Epithelial cell of esophagus (primary cell): ENCODE results near the gene SLC29A4.
"Not testable (repeated sequence)": the region's sequence is repeated elsewhere in the genome, so short reads cannot be mapped to it uniquely, and the experiment has no call there.

Experiments
- DNase-seq: peaks from one replicate; pipeline ENCODE4 v3.0.0; 2010; ENCODE audit warnings: low read depth
- H3K4me3 ChIP-seq: 2 replicates; pipeline ENCODE4 v1.5.1; 2011; ENCODE audit warnings: mild to moderate bottlenecking, low read length, control low read depth
- TF ChIP-seq, protein P1 (sequence below): IDR thresholded peaks from 2 replicates; pipeline ENCODE4 v1.5.1; 2011; ENCODE audit warnings: low read depth, mild to moderate bottlenecking, low read length, control low read depth, inconsistent platforms; ENCODE audit not compliant: insufficient read depth; ENCODE audit errors: missing control alignments

Gene SLC29A4

DNA sequence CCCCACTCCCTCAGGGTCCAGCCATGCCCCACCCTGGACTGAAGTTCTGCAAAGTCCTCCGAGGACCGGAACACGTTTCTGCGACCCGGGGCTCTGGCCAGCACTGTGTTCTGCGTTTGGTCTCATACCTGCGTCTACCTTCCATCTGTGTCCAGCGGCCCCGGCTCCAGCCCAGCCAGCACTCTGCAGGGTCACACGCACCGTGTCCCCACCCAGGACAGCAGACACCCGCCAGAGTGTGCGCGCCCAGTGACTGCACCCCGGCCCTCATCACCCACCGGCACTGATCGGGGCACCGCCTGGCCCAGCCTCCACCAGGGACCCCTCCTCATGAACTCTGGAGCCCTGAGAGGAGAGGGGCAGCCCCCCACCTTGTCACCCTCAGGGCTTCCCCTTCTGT lies 20.3 kb downstream of the SLC29A4 start:
- no peak for DNase-seq
- TF ChIP-seq, protein P1, sequence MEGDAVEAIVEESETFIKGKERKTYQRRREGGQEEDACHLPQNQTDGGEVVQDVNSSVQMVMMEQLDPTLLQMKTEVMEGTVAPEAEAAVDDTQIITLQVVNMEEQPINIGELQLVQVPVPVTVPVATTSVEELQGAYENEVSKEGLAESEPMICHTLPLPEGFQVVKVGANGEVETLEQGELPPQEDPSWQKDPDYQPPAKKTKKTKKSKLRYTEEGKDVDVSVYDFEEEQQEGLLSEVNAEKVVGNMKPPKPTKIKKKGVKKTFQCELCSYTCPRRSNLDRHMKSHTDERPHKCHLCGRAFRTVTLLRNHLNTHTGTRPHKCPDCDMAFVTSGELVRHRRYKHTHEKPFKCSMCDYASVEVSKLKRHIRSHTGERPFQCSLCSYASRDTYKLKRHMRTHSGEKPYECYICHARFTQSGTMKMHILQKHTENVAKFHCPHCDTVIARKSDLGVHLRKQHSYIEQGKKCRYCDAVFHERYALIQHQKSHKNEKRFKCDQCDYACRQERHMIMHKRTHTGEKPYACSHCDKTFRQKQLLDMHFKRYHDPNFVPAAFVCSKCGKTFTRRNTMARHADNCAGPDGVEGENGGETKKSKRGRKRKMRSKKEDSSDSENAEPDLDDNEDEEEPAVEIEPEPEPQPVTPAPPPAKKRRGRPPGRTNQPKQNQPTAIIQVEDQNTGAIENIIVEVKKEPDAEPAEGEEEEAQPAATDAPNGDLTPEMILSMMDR = no peak

DNA sequence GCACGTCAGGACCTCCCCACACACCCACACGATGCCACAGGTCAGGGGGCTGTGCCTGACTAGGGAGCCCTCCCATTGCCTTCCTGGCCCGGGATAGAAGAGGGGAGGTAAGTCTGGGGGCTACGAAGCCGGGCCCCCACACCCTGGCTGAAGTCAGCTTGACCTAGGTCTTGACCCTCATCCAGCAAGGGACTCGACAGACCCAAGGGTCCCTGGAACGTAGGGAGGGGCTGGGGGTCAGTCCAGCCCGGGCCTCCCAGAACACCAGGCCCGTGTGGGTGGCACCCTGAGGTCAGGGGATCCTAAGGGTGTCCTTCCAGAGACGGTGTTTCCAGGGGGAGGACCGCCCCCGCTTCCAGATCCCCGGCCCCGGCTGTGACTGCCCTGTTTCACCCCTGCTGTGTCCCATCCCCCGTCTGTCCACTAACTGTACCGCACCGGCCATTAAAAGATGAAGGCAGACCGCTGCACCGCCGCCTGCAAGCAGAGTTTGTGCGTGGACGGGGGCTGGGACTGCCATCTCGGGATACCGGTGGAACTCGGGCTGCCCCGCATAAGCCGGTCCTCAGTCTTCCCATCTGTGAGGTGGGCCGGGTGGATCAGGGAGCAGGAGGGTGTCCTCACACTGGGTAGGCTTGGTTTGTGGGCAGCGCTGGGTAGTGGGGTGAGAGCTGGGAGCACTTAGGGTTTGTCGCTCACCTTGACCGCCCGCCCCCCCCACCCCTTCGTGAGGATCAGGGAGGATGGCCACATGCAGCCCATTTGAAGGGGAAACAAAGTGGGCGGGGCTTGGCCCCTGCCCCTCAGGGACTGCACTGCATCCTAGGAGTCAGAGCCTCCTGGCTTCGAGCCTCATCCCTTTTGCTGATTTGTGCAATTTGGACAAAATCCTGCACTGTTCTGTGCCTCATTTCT lies 21.1 kb downstream of the SLC29A4 start:
- H3K4me3 ChIP-seq = no peak overlapping the region
- TF ChIP-seq, protein P1 = no peak
- no peak for DNase-seq

More for the DNA sequence above, 20.3 kb downstream of the SLC29A4 start:
- no peak overlapping the region for H3K4me3 ChIP-seq

DNA sequence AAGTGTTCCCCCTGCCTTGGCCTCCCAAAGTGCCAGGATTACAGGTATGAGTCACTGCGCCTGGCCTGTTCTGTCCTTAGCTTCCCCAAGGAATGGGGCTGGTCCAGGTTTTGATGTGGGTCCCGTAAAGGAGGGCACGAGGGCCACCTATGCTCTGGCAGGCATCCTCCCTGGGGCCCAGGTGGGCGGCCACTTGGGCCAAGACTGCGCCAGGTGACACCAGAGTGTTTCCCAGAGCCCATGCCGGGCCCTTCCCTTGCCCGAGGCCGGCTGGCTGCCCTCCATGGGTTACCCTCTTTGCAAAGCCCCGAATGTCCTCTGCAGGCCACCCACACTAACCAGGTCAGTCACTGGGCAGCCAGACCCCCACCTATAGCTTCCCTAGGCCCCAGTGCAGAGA lies 22.3 kb downstream of the SLC29A4 start:
- not testable (repeated sequence) for H3K4me3 ChIP-seq, DNase-seq

DNA sequence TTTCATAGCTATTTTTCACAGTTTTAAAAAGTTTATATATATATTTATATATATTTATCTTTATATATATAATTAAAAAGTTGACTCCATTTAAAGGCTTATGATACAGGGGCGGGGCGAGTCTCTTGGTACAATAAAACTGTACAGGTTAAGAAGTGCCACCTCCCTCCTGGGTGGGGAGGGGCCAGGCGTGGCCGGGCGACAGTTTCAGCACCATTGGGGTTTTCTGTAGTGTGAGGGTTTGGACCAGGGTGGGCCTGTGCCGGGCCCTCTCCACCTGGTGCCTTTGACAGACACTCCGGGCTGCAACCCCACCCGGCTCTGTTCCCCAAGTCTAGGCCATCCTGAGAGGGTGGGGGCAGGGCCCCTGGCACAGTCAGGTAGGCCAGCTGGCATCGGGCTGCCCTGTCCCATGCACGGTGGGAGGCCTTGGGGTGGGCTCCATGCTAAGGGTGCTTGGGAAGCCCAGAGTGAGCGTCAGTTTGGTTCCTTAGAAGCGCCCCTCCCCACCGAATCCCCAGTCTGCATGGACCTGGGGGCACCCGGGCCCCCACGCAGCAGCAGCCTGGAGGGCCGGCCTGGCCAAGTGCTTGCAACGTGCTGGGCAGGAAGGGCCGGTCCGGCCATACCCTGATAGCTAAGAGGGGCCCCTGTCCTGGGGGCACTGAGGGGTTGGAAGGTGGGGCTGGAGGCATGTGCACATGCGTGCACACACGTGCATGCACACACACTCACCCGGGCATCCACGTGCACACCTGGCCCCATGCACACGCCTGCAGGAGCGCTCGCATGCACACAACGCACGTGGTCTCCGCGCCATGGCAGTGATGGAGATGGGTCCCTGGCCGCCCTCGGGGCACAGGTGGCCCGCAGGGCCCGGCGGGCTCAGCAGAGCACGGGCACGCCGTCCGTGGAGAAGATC lies 24.7 kb downstream of the SLC29A4 start:
- not testable (repeated sequence) for H3K4me3 ChIP-seq, DNase-seq

DNA sequence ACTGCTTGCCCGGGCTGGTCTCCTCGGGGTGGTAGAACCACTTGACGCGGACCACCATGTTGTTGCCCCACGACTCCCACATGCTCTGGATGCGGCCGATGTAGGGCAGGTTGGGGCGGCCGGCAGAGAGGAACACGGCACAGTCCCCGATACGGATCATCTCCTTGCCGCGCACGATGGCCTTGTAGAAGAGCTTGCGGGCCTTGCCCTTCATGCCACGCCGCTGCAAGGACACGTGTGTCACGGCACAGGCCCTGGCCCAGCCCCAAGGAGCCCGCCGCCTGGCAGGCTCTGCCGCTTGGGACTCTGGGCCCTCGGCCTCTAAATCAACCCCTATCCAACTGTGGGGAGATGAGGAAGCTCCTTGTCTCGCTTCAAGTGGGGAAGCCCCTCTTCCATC lies 26.4 kb downstream of the SLC29A4 start:
- H3K4me3 ChIP-seq = no peak overlapping the region
- TF ChIP-seq, protein P1 = no peak
- no peak for DNase-seq

DNA sequence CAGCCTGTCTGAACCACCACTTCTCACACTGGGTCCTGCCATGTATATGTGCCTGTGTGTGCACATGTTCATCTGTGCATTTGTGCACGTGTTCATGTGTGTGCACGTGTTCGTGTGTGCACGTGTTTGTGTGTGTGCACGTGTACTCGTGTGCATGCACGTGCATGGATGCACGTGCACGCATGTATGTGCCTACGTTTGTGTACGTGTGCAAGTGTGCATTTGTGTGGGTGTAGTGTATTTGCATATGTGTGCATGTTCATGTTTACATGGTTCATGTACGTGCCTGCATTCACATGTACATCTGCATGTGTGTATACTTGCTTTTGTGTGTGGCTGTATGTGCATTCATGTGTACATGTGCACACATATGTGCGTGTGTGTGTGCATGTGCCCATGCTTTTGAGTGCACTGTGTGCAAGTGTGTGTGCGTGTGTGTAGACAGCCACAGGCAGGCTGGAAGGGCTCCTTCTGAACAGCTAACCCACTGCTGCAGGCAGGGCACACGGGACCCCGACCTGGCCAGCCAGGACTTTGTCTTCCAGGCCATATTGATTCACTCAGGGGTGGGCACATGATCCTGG lies 28.2 kb downstream of the SLC29A4 start:
- H3K4me3 ChIP-seq = no peak overlapping the region
- DNase-seq = no peak
- TF ChIP-seq, protein P1 = no peak

DNA sequence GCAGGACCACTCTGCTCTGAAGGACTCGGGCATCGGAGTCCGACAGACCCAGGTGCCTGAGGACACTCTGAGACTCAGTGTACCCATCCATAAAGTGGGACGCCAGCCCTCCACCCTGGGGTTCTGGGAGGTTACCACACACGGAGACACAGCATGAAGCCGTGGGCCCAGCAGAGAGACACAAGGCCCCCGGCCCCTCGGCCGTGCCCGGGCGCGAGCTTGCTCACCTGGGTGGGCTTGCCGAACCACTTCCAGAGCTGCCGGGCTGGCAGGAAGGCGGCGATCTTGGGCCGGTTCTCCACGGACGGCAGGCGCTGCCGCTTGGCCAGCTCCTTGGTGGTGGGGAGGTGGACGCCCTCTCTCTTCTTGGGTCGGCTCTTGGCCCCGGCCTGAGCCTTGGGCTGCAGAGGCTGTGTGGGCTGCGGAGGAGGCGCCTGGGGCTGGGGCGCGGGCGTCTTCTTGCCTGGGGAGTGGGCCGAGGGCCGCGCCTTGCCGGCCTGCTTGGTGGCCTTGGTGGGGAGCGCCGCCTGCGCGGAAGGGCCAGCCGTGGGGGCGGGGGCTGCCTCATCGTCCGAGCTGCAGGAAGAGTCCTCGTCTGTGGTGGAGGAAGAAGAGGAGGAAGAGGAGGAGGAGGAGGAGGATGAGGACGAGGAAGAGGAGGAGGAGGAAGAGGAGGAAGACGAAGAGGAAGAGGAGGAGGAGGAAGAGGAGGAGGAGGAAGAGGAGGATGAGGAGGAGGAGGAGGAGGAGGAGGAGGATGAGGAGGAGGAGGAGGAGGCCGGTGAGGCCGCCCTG lies 29.7 kb downstream of the SLC29A4 start:
- not testable (repeated sequence) for DNase-seq, H3K4me3 ChIP-seq

DNA sequence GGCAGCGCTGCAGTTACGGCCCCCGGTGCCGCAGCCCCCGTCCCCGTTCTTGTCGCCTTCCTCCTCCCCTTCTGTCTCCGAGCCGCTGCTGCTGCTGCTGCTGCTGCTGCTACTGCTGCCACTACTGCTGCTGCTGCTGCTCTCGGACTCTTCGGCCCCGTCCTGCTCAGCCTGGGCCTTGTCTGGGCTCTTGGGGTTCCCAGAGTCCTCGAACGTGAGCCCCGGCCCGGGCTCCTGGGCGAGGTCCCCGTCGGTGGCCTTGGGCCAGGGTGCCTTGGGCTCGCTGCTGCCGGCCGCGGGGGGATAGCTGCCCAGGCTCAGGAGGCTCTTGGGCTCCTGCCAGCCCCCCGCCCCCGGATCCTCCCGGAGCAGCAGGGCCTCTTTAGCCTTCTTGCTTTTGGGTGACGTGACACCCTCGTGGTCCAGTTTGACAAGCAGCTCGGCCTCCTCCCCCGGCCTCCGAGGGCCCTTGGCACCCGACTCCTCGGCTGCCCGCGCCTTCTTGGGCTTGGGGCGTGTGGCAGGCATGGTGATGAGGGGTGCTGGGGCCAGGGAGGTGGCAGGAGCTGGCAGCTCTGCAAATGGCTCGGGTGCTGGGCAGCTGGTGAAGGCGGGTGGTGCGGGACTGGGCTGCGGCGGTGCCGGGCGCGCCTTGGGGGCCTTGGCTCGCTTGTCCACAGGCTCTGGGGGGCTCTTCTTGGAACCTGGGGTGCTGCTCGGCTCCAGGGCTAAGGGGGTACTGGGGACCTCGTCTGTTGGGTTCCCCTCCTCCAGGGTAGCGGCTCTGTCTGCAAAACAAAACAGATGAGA lies 30.5 kb downstream of the SLC29A4 start:
- H3K4me3 ChIP-seq, DNase-seq: not testable (repeated sequence)
